Measurements from ENCODE around the gene FGF12.

Gene FGF12

GRCh38 chr3:192092388-192093005 lies 634.8 kb downstream of the FGF12 start:
- no peak for ATAC-seq
- TF ChIP-seq PATZ1 (CRISPR knock-in tag; IDR thresholded peaks at IDR 0.05; ENCODE audit: borderline replicate concordance) (no peak), TOX (CRISPR knock-in tag; IDR thresholded peaks at IDR 0.05; ENCODE audit: borderline replicate concordance) (no peak), ZFP3 (CRISPR knock-in tag; IDR thresholded peaks at IDR 0.05) (no peak), ZNF8 (CRISPR knock-in tag; IDR thresholded peaks at IDR 0.05) (no peak), ZC3H10 (CRISPR knock-in tag; IDR thresholded peaks at IDR 0.05) (no peak), GLIS3 (CRISPR knock-in tag; IDR thresholded peaks at IDR 0.05) (no peak), CSRNP3 (CRISPR knock-in tag; IDR thresholded peaks at IDR 0.05) (no peak), BACH2 (CRISPR knock-in tag; IDR thresholded peaks at IDR 0.05; ENCODE audit: borderline replicate concordance) (no peak), POU6F1 (CRISPR knock-in tag; IDR thresholded peaks at IDR 0.05; ENCODE audit: borderline replicate concordance, low read depth) (no peak), CSDC2 (CRISPR knock-in tag; IDR thresholded peaks at IDR 0.05) (no peak), PPARA (CRISPR knock-in tag; IDR thresholded peaks at IDR 0.05; ENCODE audit: borderline replicate concordance) (no peak), TSHZ2 (CRISPR knock-in tag; IDR thresholded peaks at IDR 0.05) (no peak), TCF4 (CRISPR knock-in tag; IDR thresholded peaks at IDR 0.05; ENCODE audit: borderline replicate concordance) (no peak), ISL1 (CRISPR knock-in tag; IDR thresholded peaks at IDR 0.05) (no peak)

GRCh38 chr3:192091831-192092230 lies 635.5 kb downstream of the FGF12 start:
- no peak for TF ChIP-seq OSR1 (CRISPR knock-in tag; IDR thresholded peaks at IDR 0.05)
- TF ChIP-seq TCF4 (CRISPR knock-in tag; IDR thresholded peaks at IDR 0.05; ENCODE audit: borderline replicate concordance): no peak
- TF ChIP-seq ZFP3 (CRISPR knock-in tag; IDR thresholded peaks at IDR 0.05): no peak
- no peak for TF ChIP-seq ISL1 (CRISPR knock-in tag; IDR thresholded peaks at IDR 0.05)
- TF ChIP-seq RARB (CRISPR knock-in tag; IDR thresholded peaks at IDR 0.05): no peak
- no peak for TF ChIP-seq GLIS3 (CRISPR knock-in tag; IDR thresholded peaks at IDR 0.05)
- TF ChIP-seq ZFP30 (CRISPR knock-in tag; IDR thresholded peaks at IDR 0.05): no peak
- no peak for TF ChIP-seq PPARA (CRISPR knock-in tag; IDR thresholded peaks at IDR 0.05; ENCODE audit: borderline replicate concordance)
- no peak for TF ChIP-seq POU6F1 (CRISPR knock-in tag; IDR thresholded peaks at IDR 0.05; ENCODE audit: borderline replicate concordance, low read depth)
- no peak for TF ChIP-seq CSDC2 (CRISPR knock-in tag; IDR thresholded peaks at IDR 0.05)
- no peak for TF ChIP-seq BACH2 (CRISPR knock-in tag; IDR thresholded peaks at IDR 0.05; ENCODE audit: borderline replicate concordance)
- no peak for TF ChIP-seq CSRNP3 (CRISPR knock-in tag; IDR thresholded peaks at IDR 0.05)
- no peak for TF ChIP-seq PATZ1 (CRISPR knock-in tag; IDR thresholded peaks at IDR 0.05; ENCODE audit: borderline replicate concordance)
- TF ChIP-seq ZNF8 (CRISPR knock-in tag; IDR thresholded peaks at IDR 0.05): no peak
- TF ChIP-seq TSHZ2 (CRISPR knock-in tag; IDR thresholded peaks at IDR 0.05): no peak
- no peak for ATAC-seq
